ENCODE measurements around the gene TUT7.

Gene TUT7

DNA sequence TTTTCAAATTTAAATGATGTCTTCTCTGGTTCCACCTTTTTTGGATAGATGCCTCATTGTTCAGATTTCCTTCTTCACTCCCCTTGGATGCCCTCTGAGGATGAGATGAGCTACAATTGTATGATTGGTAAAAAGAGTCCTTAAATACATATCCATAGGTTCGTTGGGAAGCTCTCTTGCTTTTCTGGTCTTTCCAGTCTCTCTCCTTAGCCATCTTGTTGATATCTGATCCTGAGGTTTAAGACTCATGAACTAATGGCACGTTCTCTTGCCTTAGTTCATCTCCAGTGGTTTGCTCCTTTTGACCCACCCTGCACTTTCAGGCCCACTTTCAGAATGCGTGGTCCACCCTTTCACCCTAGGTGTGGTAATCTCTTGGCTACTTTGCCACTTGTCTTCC is 33.2 kb upstream of the TUT7 start:
- TF ChIP-seq YY1 (IDR thresholded peaks at IDR 0.05; ENCODE audit: low read depth) (no peak), FOXM1 (IDR thresholded peaks at IDR 0.05; ENCODE audit: borderline replicate concordance, low read depth) (no peak), ZBTB7A (IDR thresholded peaks at IDR 0.05; ENCODE audit: low read depth) (no peak), EP300 (IDR thresholded peaks at IDR 0.05; ENCODE audit: borderline replicate concordance) (no peak), TEAD4 (IDR thresholded peaks at IDR 0.05) (no peak), NFIC (IDR thresholded peaks at IDR 0.05) (no peak), CREB1 (IDR thresholded peaks at IDR 0.05; ENCODE audit: low read depth) (no peak), EGR1 (IDR thresholded peaks at IDR 0.05) (no peak), TCF12 (IDR thresholded peaks at IDR 0.05; ENCODE audit: low read depth) (no peak), RAD21 (IDR thresholded peaks at IDR 0.05; ENCODE audit: low read depth) (no peak), CEBPB (IDR thresholded peaks at IDR 0.05) (no peak), TAF1 (IDR thresholded peaks at IDR 0.05; ENCODE audit: low read depth) (no peak)
- TF ChIP-seq, protein P1, sequence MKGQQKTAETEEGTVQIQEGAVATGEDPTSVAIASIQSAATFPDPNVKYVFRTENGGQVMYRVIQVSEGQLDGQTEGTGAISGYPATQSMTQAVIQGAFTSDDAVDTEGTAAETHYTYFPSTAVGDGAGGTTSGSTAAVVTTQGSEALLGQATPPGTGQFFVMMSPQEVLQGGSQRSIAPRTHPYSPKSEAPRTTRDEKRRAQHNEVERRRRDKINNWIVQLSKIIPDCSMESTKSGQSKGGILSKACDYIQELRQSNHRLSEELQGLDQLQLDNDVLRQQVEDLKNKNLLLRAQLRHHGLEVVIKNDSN (IDR thresholded peaks at IDR 0.05), result no peak
- TF ChIP-seq, protein P2, sequence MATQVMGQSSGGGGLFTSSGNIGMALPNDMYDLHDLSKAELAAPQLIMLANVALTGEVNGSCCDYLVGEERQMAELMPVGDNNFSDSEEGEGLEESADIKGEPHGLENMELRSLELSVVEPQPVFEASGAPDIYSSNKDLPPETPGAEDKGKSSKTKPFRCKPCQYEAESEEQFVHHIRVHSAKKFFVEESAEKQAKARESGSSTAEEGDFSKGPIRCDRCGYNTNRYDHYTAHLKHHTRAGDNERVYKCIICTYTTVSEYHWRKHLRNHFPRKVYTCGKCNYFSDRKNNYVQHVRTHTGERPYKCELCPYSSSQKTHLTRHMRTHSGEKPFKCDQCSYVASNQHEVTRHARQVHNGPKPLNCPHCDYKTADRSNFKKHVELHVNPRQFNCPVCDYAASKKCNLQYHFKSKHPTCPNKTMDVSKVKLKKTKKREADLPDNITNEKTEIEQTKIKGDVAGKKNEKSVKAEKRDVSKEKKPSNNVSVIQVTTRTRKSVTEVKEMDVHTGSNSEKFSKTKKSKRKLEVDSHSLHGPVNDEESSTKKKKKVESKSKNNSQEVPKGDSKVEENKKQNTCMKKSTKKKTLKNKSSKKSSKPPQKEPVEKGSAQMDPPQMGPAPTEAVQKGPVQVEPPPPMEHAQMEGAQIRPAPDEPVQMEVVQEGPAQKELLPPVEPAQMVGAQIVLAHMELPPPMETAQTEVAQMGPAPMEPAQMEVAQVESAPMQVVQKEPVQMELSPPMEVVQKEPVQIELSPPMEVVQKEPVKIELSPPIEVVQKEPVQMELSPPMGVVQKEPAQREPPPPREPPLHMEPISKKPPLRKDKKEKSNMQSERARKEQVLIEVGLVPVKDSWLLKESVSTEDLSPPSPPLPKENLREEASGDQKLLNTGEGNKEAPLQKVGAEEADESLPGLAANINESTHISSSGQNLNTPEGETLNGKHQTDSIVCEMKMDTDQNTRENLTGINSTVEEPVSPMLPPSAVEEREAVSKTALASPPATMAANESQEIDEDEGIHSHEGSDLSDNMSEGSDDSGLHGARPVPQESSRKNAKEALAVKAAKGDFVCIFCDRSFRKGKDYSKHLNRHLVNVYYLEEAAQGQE (IDR thresholded peaks at IDR 0.05; ENCODE audit: low read depth), result no peak
- TF ChIP-seq, protein P3, sequence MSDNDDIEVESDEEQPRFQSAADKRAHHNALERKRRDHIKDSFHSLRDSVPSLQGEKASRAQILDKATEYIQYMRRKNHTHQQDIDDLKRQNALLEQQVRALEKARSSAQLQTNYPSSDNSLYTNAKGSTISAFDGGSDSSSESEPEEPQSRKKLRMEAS (IDR thresholded peaks at IDR 0.05), result no peak

DNA sequence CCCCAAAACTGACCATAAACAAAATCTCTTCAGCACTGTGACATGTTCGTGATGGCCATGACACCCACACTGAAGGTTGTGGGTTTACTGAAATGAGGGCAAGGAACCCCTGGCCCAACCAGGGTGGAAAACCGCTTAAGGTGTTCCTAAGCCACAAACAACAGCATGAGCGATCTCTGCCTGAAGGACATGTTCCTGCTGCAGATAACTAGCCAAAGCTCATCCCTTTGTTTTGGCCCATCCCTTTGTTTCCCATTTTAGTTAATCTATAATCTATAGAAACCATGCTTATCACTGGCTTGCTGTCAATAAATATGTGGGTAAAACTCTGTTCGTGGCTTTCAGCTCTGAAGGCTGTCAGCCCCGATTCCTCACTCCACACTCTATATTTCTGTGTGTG is 21.8 kb upstream of the TUT7 start:
- no peak for TF ChIP-seq YY1 (IDR thresholded peaks at IDR 0.05; ENCODE audit: low read depth)
- TF ChIP-seq CREB1 (IDR thresholded peaks at IDR 0.05; ENCODE audit: low read depth), result no peak
- no peak for TF ChIP-seq CEBPB (IDR thresholded peaks at IDR 0.05)
- TF ChIP-seq TCF12 (IDR thresholded peaks at IDR 0.05; ENCODE audit: low read depth), result no peak
- TF ChIP-seq, protein P3 (IDR thresholded peaks at IDR 0.05), result no peak
- TF ChIP-seq ZBTB7A (IDR thresholded peaks at IDR 0.05; ENCODE audit: low read depth), result no peak
- TF ChIP-seq EP300 (IDR thresholded peaks at IDR 0.05; ENCODE audit: borderline replicate concordance), result no peak

DNA sequence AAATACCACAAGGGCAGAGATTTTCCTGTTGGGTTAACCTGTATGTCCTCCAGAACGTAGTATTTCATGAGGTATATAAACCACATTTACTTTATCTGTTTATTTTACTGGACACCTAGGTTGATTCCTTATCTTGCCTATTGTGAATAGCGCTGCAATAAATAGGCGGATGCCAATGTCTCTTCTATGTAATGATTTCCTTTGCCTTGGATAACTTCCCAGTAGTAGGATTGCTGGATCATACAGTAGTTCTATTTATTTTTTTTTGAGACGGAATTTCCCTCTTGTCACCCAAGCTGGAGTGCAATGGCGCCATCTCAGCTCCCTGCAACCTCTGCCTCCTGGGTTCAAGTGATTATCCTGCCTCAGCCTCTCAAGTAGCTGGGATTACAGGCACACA is 15.6 kb upstream of the TUT7 start:
- TF ChIP-seq CREB1 (IDR thresholded peaks at IDR 0.05; ENCODE audit: low read depth) (no peak), FOXM1 (IDR thresholded peaks at IDR 0.05; ENCODE audit: borderline replicate concordance, low read depth) (no peak), EP300 (IDR thresholded peaks at IDR 0.05; ENCODE audit: borderline replicate concordance) (no peak), YY1 (IDR thresholded peaks at IDR 0.05; ENCODE audit: low read depth) (no peak), TCF12 (IDR thresholded peaks at IDR 0.05; ENCODE audit: low read depth) (no peak)
- TF ChIP-seq, protein P3 (IDR thresholded peaks at IDR 0.05), result no peak

DNA sequence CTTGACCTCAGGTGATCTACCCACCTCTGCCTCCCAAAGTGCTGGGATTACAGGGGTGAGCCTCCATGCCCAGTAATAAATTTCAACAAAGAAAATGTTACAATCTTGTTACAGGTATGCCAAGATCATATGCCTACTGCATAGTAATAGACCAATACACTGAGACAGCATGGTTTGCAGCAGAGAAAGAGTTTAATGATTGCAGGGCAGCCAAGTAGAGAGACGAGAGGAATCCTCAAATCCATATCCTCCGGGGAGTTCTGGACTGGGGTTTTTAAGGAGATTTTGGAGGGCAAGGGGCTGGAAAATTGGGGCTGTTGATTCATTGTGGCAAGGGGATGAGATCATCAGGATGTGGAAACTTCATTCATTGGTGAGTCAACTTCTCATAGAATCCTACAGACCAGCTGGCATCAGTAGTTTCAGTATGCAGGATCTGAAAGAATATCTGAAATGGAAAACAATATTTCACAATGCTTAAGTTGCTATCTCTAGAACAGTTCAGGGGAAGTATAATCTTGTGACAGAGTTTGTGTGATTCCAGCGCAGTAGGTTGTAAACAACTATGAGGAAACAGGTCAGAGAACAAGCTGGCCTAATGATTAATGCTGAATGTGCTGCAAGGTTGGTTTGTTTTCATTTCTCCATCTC is 14.8 kb upstream of the TUT7 start:
- TF ChIP-seq NFIC (IDR thresholded peaks at IDR 0.05) (no peak), TEAD4 (IDR thresholded peaks at IDR 0.05) (no peak), TAF1 (IDR thresholded peaks at IDR 0.05; ENCODE audit: low read depth) (no peak), EGR1 (IDR thresholded peaks at IDR 0.05) (no peak), TCF12 (IDR thresholded peaks at IDR 0.05; ENCODE audit: low read depth) (no peak), FOXM1 (IDR thresholded peaks at IDR 0.05; ENCODE audit: borderline replicate concordance, low read depth) (no peak)
- TF ChIP-seq, protein P3 (IDR thresholded peaks at IDR 0.05), result no peak
- TF ChIP-seq, protein P2 (IDR thresholded peaks at IDR 0.05; ENCODE audit: low read depth), result no peak
- TF ChIP-seq, protein P1 (IDR thresholded peaks at IDR 0.05), result no peak

DNA sequence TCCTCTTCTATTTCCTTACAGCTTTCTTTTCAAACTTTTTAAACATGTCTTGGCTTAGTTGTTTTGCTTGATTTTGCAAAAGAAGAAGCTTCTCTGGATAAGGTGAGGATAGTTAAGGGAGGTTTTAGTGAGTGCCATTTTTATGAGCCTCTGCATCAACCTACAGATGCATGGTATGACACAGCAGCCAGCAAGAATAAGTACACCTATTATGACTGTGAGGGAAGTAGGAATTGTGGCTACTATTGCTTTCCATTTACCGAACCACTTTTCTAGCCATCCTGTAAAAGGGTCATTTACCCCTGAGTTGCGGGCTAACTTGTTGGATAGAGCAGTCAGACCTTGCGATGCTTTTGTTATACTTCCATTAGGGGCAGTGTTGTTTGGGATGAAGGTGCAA is 7.0 kb upstream of the TUT7 start:
- TF ChIP-seq TEAD4 (IDR thresholded peaks at IDR 0.05), result no peak
- no peak for TF ChIP-seq FOXM1 (IDR thresholded peaks at IDR 0.05; ENCODE audit: borderline replicate concordance, low read depth)
- TF ChIP-seq EGR1 (IDR thresholded peaks at IDR 0.05), result no peak
- TF ChIP-seq ZBTB7A (IDR thresholded peaks at IDR 0.05; ENCODE audit: low read depth), result no peak
- no peak for TF ChIP-seq CREB1 (IDR thresholded peaks at IDR 0.05; ENCODE audit: low read depth)
- TF ChIP-seq RAD21 (IDR thresholded peaks at IDR 0.05; ENCODE audit: low read depth), result no peak
- TF ChIP-seq TAF1 (IDR thresholded peaks at IDR 0.05; ENCODE audit: low read depth), result no peak
- TF ChIP-seq TCF12 (IDR thresholded peaks at IDR 0.05; ENCODE audit: low read depth), result no peak
- TF ChIP-seq, protein P2 (IDR thresholded peaks at IDR 0.05; ENCODE audit: low read depth), result no peak
